ENCODE results near the gene GSK3A.

DNA sequence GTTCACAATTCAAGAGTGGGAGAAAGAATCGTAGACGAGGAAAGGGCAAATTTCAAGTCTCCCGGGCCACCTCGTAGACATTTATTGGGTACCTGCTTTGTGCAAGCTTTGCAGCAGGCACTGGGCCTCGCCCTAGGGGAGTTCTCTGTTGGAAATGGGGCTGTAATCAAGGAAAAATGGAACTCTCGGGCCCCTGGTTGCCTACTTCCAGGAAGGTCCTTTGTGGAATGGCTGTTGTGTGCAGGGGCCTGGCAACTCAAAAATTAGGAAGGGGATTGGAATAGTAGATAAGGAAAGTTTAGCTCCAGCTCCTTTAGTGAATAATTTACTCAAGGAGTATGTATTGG is 21.7 kb downstream of the GSK3A start:
- TF ChIP-seq CTCF (conservative IDR thresholded peaks at IDR 0.05) (no peak), EZH2 (IDR thresholded peaks at IDR 0.05; ENCODE audit: low read depth) (no peak)
